ENCODE results near the gene PLET1.

The PLET1 gene

DNA sequence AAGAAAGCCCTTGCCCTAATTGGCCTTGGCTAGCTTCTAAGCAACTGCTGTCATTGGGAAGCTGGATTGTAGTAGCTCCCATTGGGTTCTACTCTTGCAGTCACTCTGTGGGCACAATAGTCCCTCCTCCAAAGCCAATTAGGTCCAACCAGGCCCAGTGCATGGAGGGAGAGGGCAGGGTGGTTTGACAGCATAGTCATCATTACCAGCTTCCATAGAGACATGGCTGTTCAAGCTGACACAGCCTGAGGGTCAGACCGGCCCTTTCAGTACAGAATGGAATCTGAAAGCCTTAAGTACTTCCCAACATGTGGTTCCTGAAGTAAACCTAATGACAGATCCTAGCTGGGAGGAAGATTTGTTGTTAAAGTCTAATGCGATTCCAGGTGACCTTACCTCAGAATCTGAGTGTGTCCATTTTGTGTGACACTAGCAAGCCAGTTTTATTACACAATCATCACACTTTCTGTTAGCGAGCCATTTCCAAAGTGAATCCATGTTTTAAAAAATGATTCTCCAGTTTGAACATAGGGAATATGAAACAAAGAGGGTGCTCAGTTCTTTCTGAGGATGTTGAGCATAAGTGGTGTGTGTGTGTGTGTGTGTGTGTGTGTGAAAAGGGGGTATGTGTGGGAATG, 6.9 kb downstream of the PLET1 start:
- H3K4me3 ChIP-seq (replicated peaks; ENCODE audit: low read depth, low read length): no peak overlapping the region
- no peak for DNase-seq (ENCODE audit: extremely low read depth, low read depth)
- TF ChIP-seq, protein P1, sequence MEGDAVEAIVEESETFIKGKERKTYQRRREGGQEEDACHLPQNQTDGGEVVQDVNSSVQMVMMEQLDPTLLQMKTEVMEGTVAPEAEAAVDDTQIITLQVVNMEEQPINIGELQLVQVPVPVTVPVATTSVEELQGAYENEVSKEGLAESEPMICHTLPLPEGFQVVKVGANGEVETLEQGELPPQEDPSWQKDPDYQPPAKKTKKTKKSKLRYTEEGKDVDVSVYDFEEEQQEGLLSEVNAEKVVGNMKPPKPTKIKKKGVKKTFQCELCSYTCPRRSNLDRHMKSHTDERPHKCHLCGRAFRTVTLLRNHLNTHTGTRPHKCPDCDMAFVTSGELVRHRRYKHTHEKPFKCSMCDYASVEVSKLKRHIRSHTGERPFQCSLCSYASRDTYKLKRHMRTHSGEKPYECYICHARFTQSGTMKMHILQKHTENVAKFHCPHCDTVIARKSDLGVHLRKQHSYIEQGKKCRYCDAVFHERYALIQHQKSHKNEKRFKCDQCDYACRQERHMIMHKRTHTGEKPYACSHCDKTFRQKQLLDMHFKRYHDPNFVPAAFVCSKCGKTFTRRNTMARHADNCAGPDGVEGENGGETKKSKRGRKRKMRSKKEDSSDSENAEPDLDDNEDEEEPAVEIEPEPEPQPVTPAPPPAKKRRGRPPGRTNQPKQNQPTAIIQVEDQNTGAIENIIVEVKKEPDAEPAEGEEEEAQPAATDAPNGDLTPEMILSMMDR (IDR thresholded peaks at IDR 0.05; ENCODE audit: low read depth, low read length, missing control alignments): no peak

DNA sequence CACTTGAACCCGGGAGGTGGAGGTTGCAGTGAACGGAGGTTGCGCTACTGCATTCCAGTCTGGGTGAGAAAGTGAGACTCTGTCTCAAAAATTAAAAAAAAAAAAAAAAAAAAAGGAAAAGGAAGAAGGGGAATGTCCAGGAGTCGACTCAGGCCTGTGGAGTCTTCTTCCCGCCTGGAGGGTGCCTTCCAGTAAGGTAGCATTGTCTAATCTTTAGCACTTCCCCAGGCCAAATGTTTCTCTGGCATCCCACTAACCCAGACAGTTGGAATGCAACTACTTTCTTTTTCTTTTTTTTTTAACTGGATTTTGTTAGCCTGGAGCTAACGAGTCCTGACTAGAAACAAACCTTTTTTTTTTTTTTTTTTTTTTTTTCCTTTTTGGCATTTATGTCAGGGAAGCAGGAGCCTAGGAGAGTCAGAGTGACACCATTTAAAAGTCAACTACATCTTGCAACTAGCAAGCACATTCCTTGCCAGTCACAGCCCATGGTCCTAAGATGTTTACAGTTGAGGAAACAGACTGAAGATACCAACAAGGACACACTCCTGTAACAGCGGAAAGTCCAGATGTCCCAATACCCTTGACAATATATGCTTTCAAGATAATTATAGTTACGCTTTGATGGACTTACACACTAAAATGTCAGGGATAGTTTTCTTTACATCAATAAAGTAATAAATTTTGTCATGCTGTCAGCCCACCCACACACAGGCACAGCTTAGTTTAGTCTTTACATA, 10.6 kb downstream of the PLET1 start:
- H3K4me3 ChIP-seq (replicated peaks; ENCODE audit: low read depth, low read length): no peak overlapping the region
- no peak for DNase-seq (ENCODE audit: extremely low read depth, low read depth)
- TF ChIP-seq, protein P1 (IDR thresholded peaks at IDR 0.05; ENCODE audit: low read depth, low read length, missing control alignments): no peak

DNA sequence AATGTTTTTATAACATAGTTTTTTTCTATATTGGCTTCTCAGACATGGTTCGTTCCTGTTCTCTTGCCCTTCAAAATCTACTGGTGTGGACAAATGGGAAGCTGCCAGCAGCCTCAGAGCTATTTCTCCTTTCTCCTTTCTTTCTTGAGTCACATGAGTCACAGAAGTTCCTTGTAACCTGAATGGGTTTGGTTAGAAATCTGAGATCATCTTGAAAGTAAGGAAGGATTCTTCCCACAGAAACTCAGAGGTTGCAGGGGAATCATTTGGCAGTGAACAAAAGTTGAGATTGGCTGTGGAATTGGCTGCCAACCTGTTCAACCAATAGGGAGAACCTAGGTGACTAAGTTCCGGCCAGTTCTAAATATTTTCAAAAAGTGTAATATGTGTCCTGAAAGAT, 12.5 kb downstream of the PLET1 start:
- TF ChIP-seq, protein P1 (IDR thresholded peaks at IDR 0.05; ENCODE audit: low read depth, low read length, missing control alignments): no peak
- no peak for DNase-seq (ENCODE audit: extremely low read depth, low read depth)

DNA sequence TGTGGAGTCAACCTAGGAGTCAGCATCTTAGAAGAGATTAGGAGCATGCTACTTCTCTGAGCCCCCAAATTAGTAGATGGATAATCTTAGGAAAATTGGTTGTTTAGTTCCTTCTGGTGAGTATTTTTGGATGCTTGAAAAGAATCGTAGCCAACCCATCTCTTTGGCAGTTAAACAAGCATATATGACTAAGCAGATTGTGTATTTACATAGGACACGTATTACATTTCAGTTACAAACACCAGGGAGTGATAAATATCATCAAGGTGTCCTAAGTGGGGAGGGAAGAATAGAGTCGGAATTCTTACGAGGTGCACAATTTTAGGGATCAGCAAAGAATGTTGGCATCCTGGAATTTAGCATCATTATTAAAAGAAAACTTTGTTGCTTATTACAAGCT, 13.5 kb downstream of the PLET1 start:
- H3K4me3 ChIP-seq (replicated peaks; ENCODE audit: low read depth, low read length): no peak overlapping the region
- no peak for DNase-seq (ENCODE audit: extremely low read depth, low read depth)
- TF ChIP-seq, protein P1 (IDR thresholded peaks at IDR 0.05; ENCODE audit: low read depth, low read length, missing control alignments): no peak

More for the DNA sequence above, 12.5 kb downstream of the PLET1 start:
- H3K4me3 ChIP-seq (replicated peaks; ENCODE audit: low read depth, low read length): no peak overlapping the region

DNA sequence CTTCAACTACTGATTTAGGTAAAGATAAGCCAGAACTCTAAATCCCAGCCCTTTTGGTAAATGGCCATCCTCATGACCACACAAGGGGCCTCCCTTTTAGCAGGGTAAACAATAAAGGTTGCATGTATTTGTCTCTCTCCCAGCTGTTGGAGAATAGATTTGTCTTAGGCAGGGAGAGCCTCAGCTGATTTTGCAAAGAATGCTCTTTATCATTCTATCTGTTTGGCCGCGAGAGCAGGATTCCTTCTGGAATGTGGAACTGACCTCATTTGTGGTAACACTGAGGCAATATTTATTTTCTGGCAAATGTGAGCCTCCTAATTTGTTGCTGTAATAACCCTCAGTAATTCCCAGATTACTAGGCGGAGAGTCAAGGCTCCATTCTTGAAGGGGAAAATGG, 19.2 kb downstream of the PLET1 start:
- TF ChIP-seq, protein P1 (IDR thresholded peaks at IDR 0.05; ENCODE audit: low read depth, low read length, missing control alignments): no peak
- H3K4me3 ChIP-seq (replicated peaks; ENCODE audit: low read depth, low read length): no peak overlapping the region
- no peak for DNase-seq (ENCODE audit: extremely low read depth, low read depth)

DNA sequence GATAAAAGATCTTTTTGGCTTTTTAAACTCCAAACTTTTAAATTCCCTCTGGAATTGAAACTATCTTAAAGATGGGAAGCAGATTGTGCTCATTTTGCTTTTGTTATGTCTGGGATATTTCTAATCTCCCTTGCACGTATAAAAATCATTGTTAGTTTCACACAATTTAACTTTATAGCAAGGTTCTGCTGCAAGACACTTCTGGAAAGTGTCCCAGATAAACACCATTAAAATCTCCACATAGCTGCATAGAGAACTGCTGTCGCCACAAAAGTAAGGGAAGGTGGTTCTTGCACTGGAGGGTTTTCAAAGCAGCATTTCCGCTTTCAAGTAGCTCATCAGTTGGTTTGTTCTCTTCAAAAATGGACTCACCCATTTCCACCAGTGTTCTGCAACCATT, 22.6 kb downstream of the PLET1 start:
- no peak for DNase-seq (ENCODE audit: extremely low read depth, low read depth)
- TF ChIP-seq, protein P1 (IDR thresholded peaks at IDR 0.05; ENCODE audit: low read depth, low read length, missing control alignments): no peak
- H3K4me3 ChIP-seq (replicated peaks; ENCODE audit: low read depth, low read length): no peak overlapping the region

All from HFF-Myc (cell line).